NCI-H146 (cell line): ENCODE results near the gene HPSE2.

Source experiments
- DNase-seq: peaks from one replicate; lab custom pipeline; 2025; lab: John Stamatoyannopoulos, UW

Gene HPSE2

DNA sequence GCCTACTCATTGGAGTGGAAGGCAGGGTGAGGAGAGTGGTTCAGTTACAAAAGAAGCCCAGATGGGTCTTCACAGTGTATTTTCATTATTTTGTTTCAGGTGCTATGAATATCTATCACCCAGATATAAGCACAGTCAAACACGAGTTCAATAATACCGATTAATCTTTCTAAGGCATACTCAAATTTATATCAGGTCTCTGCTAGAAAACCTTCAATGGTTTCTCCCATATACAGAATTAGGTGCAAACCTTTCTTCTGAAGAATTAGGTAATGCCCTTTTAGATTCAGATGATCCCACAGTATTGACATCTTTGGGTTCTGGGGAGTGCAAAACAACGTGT is 774.2 kb downstream of the HPSE2 start:
- no peak for DNase-seq

DNA sequence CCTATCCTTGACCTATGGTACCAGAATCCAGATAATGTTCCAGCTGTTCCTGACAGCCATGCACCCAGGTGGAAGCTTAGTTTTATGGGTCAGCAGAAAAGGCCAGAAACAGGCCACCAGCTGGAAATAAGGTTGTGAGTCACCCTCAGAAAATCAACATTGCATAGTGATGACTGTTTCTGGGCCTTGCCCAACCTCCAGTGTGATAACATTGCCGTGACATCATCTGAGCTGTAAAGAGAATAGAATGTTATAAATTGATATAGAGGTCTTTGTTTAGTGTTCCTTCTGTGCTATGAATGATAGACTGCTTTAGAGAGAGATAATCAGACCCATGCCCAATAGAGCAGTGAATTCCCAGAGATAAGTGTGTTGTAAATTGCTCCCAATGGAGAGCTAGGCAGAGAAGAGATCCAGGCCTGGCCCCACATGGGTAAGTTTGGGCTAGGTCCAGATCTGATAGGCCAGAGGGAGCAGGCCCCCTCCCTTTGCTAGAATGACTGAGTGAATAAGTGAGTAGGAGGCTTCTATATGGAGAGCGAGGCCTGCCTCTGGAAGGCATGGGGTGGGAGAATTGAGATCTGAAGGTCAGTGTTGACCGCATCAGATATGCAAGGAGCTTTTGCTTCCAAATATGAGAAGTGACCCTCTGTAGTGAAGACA is 774.7 kb downstream of the HPSE2 start:
- DNase-seq, result peak; percentile 11

DNA sequence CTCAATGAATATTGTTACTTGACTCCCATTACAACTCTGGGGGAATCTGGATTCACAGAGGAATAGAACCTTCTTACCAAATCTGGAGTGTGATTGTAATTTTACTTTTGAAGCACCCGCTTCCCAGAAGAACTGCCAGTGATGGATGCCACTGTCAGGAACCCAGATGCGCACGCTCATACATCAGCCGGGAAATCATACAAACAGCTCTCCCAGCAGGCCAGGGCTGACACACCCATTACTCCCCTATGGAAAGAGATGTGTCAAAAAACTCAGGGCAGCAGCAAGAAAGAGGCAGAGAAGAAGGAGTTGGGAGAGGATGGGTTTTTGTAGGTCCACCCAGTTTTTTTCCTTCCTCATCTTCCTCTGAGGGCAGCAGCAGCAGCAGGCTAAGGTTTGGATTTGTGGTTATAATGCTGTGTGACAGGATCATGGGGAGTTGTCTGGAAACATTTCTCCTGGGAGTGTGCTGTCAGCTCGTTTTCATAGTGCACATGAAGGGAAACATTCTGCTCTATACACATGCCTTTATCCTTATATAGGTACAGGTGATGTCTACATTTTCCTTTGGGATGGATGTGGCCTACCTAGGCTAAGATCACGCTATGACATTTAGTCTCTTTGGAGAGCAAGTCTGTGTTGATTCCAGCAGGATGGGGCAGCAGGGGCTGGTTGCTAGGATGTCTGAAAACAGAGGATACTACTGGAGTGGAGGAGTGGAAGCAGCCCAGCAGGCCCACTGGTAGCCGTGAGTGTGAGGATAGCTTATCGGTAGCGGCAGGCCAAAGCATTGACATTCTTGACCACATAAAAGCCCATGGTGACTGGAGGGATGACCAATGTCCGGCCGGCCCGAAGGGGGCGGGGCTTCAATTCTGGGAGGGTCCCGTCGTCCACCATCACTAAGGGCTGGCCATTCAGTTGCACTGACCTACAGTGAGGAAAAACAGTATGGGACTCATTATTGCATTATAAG is 776.6 kb downstream of the HPSE2 start:
- no peak for DNase-seq

DNA sequence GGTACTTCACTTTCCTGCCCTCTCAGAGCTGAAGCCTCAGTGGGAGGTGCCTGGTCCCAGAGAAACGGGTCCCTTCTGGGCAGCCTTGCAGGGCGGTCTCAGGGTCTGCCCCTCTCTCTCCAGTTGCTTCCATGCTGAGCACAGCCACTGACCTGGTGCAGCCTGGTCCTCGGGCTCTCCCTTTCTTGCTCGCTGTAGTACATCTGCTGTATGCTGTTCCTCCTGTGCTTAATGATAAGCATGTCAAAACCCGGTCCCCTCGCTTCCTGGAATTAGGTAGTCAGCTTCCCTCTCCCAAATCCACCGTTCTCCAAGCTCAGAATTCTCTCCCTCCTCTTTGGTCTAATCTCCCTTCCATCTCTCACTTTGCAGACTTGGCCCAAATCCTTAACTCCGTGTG is 777.9 kb downstream of the HPSE2 start:
- no peak for DNase-seq

DNA sequence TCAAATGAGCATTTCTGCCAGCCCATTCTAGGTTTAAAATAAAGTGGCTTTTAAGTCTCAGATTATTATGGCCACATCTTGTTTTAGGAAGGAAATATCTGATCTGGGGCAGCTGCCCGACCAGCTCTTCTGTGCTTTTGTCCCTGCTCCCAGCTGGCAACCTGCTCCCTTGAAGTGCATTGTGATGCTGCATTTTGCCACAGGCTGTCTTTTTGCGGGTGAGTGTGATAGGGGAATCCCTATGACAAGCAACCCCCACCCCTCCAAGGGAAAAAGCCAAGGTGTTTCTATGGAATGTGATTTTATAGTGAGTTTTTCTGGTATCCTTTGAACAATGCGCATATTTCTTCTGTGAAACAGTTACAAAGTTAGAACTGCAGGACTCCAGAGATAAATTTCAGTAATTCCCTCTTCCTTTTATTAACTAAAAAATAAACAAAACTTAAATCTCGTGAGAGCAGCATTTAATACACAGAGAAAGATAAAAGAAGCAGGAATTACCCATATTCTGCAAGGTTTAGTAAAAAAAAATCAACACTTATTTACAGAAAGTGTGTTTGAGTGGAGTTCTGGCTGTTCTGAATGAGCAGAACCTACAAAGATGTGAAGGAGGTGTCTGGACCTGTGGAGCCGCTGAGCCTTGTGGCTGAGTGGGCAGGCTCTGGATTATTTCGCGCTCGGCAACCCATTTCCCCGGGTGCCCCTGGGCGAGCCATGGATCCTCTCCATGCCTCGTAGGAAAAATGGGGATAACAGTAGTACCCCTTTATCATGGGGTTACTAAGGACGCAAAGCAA is 778.8 kb downstream of the HPSE2 start:
- DNase-seq, result peak; percentile 18

DNA sequence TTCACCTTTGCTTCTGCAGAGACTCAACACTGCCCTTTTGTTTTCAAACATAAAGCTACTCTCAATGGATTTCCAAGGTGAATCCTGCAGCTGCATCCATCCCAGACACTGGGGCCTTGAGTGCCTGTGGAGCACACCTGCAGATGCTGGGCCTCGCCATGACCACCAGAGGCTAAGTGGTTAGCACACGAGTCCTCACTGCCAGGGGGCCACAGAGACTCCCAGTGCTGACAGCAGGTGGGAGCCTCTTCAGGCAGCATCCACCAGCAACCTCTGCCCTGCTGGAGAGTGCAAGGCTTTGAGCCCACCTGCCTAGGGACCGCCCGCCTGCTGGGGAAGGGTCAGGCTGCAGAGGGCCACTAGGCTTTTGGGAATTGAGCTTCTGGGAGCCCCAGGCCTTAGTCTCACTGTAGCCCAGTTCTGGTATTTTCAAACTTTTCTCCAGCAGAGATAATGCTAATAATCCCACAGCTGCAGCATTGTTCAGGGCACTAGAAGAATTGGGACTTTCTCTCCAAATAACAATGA is 779.5 kb downstream of the HPSE2 start:
- peak; percentile 88 for DNase-seq

DNA sequence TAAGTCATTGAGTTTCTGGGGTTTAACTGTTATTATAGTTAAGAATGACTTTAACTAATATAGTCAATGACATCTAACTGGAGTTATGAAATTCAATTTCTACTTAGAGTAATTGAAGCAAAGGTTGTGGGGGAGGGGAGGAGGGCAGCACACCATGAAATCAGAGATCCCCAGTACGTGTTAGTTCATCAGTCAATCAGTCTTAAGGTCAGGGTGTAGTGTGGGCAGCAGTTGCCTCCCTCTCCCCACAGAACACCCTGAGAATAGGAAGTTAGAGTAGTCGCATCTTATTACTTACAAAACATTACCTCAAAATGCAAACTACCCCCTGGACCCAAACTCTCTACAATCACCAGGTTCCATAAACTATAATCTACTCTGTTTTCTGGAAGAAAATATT is 781.9 kb downstream of the HPSE2 start:
- no peak for DNase-seq

DNA sequence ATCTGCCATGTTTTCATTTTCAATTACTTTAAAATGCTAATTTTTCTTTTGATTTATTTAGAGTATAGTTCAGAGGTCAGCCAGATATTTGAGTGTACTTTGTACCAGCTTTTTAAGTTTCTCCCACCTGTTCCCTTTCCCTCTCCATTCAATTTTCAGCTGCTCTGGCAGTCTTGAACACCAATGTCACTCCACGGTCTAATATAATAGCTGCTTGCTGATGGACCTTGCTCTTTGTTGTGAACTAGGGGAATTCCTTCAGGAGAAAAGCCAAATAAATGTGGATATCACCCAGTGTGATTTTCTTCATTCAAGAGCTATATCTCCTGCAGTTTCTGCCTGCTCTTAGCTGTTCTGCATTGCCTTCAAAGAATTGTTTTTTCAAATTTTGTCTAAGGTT is 785.0 kb downstream of the HPSE2 start:
- DNase-seq, result no peak

DNA sequence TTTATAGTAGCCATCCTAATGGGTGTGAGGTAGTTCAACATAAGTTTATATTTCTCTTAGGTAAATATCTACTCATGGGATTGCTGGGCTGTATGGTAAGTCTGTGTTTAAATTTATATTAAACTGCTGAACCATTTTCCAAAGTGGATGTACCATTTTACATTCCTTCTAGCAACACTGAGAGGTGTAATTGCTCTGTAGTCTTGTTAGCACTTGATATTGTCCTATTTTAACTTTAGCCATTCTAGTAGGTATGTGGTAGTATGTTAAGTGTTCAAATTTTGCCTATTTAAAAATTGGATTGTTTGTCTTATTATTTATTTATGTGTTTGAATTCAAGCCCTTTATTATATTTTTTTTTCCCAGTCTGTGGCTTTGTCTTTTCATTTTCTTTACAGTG is 786.4 kb downstream of the HPSE2 start:
- no peak for DNase-seq

DNA sequence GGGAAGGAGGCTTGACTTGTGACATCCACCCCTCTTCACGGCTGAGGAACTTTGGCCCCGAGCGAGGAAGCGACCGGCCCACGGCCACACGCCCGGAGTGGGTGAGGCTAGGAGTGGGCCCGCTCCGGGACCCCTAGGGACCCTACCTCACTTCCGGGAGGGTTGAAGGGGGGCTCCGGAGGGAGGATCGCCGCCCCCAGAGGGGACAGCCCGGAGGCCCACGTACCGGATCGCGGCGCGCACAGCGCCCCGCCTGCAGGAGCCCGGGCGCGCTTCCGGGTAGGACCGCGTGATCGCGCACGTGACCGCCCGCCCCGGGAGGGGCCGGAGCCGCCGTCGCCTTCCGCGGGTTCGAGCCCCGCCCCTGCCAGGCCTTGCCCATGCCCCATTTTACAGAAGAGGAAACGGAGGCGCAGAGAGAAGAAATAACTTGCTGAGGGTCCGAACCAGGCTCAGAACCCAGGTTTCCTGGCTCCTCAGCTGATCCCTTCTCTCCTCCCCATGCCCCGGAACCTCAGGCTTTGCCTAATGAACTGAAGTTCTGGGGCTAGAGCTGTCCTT is 788.9 kb downstream of the HPSE2 start, which contains the start of gene HPS1:
Gene HPS1, minus strand, starts transcription at position 275 of the 561 bp plus-strand sequence. CDS start 3,695 bp downstream, outside the sequence.
- DNase-seq, result peak; percentile 71

DNA sequence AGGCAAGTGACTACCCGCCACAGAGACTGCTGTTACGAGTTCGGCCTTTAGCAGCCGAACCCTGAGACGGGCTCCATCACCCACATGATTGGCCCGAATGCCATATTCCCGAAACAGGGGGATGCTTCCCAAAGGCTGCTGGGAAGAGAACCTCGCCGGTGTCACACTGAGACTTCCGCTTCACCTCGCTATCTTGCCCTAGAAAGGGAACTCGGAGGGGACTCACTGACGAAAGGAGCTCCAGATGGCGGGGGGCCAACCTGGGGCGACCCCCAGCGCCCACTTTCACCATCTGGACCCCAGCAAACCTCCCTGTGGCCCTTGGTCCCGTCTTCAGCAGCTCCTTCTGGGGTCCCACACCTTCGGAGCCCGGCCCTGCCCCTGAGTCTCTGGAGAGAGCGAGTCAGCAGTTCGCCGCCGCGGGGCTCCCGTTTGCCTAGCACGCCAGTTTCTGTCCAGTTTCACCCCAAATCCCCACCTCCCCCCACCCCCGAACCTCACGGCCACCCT is 789.4 kb downstream of the HPSE2 start:
- no peak for DNase-seq

DNA sequence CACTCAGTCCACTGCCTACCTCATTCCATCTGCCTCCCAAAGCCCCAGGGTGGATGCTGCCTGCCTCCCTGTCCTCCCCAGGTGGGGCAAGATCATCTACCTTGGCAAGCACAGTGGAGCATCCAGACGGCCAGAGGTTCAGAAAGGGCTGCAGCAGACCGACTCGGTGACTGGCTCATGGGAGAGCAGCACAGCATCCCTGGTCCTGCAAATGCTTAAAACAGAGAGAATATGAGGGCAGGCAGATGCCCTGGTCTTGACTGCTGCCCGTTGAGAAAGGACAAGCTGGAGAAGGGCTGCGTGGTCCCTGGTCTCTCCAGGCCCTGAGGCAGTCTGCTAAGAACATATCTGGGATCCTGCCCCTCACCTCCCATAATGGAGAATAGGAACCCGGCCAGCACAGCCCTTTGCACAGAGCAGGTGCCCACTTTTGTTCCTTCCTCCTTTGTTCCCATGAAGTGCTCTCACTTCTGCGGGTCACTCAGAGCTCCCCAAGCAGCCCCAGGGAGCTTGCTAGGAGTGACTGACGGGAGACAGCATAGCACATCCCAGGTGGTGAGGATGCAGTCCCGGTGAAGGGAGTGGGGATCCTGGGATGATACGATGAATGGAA is 790.3 kb downstream of the HPSE2 start:
- DNase-seq, result no peak

DNA sequence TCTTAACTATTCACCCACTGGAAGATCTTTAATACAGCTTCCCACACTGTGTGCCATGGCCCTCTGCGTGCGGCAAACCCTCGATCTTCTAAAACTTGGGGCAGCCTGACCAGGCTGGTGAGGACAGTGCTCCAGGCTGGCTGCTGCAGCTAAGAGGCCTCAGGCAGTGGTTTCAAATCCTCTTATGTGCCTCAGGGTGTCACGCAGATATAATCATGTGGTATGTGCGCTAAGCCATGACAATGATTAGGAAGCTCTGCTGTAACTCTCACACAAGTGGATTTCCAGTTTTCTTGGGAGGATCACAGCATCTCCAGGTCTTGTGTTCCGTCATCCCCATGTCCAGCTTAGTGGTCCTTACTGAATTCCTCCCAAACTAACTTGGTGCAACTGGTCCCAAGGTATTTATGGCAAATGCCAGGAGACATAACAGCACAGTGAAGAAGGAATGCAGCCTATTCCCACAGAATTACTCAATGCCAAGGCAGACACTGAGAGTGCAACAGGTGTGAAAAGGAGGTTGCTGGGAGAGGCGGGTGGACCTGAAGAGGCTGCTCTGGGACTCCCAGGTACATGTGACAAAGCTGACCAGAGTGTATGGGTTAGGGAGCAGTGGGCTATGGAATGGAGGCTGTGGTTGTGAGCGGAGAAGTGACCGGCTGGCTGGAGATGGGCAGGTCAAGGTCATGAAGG is 791.2 kb downstream of the HPSE2 start:
- DNase-seq, result no peak

DNA sequence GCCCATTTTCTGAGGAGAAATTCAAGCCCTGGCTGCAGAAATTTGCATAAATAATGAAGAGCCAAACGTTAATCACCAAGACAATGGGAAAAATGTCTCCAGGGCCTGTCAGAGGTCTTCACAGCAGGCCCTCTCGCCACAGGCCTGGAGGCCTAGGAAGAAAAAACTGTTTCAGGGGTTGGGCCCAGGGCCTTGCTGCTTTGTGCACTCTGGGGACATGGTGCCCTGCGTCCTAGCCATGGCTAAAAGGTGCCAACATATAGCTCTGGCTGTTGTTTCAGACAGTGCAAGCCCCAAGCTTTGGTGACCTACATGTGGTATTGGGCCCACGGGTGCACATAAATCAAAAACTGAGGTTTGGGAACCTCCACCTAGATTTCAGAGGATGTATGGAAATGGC is 796.9 kb downstream of the HPSE2 start:
- no peak for DNase-seq

DNA sequence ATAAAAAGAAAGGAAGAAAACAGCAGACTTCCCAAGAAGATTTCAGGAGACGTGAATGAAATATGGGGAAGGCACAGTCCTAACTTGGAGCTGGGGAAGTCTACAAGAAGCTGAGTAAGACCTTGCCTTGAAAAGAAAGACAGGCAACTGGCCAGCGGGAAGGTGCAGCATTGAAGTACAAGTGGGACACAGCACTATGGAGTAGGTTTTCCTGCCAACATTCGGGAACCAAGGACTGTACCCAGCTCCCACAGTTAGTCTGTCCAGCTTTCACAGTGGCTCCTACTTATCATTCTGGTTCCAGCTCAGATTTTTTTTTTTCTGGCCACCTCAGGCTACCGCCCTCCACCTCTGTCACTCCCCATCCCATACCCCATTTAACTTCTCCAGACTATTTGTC is 798.9 kb downstream of the HPSE2 start:
- DNase-seq, result no peak

DNA sequence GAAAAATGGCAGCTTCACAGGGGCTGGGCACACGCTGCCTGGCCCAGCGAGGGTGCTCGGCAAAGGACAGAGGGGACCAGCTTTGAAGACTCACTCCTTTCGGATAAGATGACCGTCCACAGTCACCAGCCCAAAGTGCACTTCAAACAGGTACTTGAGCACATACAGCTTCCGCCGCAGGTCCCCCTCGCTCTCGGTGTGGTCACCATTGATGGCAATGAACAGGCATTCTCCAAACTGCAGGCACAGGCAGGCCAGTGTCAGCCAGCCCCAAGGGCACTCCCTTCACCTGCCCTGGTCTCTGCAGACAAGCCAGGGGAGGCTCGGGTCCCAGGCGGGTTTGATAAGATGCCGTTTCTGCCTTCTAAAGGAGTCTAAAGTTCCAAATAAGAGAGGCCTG is 800.5 kb downstream of the HPSE2 start:
- DNase-seq, result no peak

DNA sequence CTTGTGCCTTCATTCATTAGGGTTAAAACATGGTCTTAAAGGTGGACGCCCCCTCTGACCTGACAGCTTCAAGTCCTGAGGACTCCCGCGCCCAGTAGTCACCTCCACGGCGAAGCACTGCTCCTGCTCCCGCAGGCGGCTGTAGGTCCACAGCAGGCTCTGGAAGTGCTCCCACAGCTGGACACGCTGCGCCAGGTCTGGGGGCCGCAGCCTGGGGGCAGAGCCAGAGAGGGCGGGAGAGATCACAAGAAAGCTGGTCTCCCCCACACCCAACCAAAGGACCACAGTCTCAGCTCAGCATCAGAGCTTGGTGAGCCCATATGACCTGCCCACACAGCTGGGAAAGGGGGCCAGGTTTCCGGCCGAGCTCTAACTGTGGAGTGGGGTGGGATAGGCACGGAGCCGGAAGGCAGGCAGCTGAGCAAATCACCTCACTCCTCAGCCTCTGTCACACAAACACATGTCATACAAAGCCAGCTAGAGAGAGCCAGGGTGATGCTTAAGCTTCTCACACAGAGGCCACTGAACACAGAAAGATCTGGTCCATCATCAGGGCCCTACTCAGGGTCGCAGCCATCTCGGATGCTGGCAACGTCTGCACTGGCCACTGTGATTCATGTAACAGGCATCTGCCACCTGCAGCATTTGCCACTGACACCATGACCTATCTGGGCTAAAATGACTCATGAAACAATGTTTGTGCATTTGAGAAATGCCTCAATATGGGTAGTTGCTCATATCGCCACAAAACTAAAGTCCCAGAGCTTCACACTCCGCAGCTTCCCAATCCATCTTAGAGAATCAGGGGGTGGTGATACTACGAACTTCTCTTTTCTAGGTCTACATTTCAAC is 801.5 kb downstream of the HPSE2 start:
- no peak for DNase-seq

DNA sequence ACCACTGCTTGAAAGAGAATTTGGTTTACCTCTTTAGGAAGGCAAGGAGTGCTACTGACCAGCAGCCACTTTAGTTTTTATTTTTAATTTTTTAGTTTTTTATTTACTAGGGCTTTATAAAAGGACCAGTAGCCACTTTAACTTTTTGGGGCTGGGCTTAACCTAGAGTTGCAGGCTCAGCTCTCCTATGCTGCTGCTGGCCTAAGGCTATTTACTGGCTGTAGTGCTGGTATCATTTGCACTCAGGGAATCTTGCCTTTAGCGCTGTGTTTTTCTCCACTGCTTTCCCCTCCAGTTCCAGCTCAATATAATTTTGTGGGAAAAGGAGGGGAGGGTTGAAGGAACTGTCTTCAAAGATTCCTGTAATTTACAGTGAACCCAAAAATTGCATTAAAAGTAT is 802.3 kb downstream of the HPSE2 start:
- no peak for DNase-seq

DNA sequence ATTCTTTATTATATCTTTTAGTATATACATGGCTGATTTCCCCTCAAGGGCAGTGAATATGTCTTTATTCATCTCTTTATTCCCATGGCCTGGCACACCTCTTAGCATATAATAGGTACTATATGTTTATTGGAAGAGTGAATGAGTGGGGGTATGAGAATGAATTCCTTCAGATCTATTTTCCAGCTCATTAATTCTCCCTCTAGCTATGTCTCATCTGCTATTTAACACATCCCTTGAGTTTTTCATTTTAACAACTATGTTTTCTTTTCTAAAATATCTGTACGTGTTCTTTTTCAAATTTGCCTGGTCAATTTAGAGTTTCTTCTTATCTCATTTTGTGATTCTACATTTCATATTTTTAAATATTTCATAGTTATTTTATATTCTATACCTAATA is 803.3 kb downstream of the HPSE2 start:
- DNase-seq, result no peak

DNA sequence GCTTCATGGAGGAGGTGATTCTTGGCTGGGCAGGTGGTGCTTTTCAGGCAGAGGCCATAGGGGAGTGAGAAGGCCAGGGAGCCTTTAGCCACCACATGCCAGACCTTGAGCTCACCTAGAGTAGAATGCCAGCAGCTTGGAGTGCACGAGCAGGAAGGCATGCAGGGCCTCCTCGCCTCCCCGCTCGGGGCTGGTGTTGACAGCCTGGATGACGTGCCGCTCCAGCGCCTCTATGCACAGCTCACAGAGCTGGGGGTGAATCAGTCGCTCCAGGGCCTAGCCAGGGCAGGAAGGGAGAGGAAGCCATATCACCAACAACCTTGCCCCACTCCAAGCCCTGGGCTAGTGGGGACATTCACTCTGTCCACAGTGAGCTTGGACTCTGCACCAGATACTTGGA is 804.6 kb downstream of the HPSE2 start:
- DNase-seq, result no peak
